H54 (cell line): ENCODE data around the gene NEUROD4.
"Not testable (repeated sequence)": the region's sequence is repeated elsewhere in the genome, so short reads cannot be mapped to it uniquely, and the experiment has no call there.

Source experiments
- DNase-seq: peaks from one replicate; pipeline ENCODE4 v3.0.0; 2011; ENCODE audit warnings: low spot score, mixed read lengths; ENCODE audit not compliant: insufficient read length
- FAIRE-seq: peaks from 3 replicates; lab custom pipeline; 2011; peaks lifted over from hg19 to GRCh38; lab: Jason Lieb, UNC
- POLR2A ChIP-seq: IDR thresholded peaks from 2 replicates; pipeline ENCODE4 v1.6.1; 2011; ENCODE audit warnings: low read depth, mild to moderate bottlenecking, low read length

Gene NEUROD4, protein sequence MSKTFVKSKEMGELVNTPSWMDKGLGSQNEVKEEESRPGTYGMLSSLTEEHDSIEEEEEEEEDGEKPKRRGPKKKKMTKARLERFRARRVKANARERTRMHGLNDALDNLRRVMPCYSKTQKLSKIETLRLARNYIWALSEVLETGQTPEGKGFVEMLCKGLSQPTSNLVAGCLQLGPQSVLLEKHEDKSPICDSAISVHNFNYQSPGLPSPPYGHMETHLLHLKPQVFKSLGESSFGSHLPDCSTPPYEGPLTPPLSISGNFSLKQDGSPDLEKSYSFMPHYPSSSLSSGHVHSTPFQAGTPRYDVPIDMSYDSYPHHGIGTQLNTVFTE

DNA sequence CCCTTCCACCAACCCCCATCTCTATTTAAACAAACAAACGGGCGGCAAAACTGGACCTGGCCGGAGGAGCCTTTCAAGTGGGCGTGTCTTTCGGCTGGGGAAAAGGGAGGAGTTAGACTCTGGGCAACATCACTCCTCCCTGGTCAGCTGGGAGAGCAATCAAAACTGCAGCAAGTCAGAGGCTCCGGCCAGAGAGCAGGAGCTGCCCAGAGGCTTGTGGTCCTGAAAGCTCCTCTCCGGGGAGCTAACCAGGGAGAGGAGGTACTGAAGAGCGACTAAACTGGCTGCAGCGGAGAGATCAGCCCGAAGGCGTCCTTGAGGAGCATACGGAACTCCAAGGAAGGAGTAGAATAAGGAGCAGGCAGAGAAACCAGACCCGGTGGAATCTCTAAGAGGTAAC lies at the start of gene NEUROD4:
NEUROD4 (plus strand) TSS at position 191 of the 400 bp plus-strand sequence. CDS start 6,466 bp downstream, outside the sequence.
- FAIRE-seq, result no peak
- no peak for DNase-seq
- no peak for TF ChIP-seq POLR2A

- FAIRE-seq (no peak), DNase-seq (no peak)
- TF ChIP-seq POLR2A, result no peak
Observed at GRCh38 chr12:54970741-54971140, 49.0 kb upstream of the NEUROD4 start.

DNA sequence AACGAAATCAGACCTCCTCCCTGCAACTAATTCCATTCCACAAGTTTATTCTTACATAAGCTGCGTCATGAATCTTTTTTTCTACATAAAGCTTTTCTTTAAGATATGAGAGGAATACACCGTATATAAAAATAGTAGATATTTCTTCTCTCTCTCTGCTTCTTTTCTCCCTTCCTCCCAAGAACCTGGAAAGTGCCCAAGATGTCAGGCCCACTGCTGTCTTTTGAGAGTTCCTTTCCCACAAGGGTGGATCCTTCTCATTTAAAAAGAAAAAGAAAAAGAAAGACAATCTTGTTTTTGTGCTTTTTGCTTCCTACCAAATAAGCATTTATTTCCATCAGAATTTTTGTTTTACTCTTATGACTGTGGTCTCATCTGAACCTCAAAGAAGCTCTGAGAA lies 46.2 kb upstream of the NEUROD4 start:
- DNase-seq (no peak), FAIRE-seq (no peak)
- no peak for TF ChIP-seq POLR2A

DNA sequence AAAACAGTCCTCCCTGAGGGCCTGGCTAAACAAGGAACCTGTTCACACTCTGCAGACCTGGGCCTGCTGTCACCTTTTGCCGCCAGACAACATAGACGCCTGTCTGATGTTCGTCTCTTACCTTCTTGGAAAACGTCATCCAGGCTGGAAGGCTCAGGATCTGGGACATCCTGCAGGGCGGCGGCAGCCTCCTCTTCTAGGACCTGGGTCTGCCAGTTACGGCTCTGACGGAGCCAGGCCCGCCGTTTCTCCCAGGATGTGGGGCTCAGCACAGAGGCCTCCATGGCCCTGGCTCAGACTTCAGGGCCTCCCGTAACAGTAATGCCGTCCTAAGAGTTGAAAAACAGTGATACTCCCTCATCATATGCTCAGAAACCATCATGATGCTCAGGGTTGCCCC lies 45.5 kb upstream of the NEUROD4 start:
- DNase-seq (no peak), FAIRE-seq (no peak)

DNA sequence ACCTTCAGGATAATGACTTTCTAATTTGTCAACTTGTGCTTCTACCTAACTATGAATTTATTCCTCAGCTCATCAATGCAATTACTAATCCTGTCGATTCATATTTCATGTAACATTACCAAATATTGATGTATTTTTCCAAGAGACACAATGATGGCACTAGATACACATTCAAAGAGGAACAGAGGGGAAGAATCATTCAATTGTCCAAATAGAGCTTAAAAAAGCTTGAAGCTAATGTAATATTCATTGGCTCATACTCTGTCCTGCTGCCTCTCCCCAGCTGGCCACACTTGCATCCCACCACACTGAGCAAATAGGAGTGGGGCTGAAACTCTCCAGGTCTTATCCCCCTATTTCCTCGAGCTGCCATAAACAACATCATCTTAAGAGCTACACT lies 44.5 kb upstream of the NEUROD4 start:
- no peak for TF ChIP-seq POLR2A
- FAIRE-seq, result no peak
- DNase-seq, result no peak

More for the DNA sequence above, 45.5 kb upstream of the NEUROD4 start:
- no peak for TF ChIP-seq POLR2A

DNA sequence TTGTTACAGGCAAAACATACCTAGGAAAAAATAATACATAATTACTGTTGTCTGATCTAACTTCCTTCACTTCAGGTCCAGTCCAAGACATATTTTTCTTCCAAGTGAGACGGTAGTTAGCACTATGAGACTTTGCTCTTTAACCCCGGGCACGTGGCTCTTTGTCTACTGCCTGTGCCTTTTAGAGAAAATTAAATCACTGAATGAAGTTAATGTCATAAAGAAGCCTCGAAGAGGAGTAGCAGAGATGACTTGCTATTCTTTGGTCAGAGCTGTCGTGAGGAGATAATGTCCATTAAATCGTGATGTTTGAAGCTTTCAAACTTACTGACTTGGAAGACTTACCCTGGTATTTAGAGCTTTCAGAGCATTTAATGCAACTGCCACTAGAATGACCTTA lies 43.9 kb upstream of the NEUROD4 start:
- DNase-seq (no peak), FAIRE-seq (no peak)
- TF ChIP-seq POLR2A, result no peak

GRCh38 chr12:54977155-54977554 lies 42.6 kb upstream of the NEUROD4 start:
- DNase-seq (peak; percentile 10), FAIRE-seq (peak; percentile 70)

GRCh38 chr12:54977857-54978256 lies 41.9 kb upstream of the NEUROD4 start:
- TF ChIP-seq POLR2A, result no peak
- no peak for DNase-seq
- FAIRE-seq, result no peak

More at GRCh38 chr12:54977155-54977554, 42.6 kb upstream of the NEUROD4 start:
- no peak for TF ChIP-seq POLR2A

GRCh38 chr12:54980341-54980740 lies 39.4 kb upstream of the NEUROD4 start:
- TF ChIP-seq POLR2A, result no peak
- no peak for FAIRE-seq

GRCh38 chr12:54981796-54982195 lies 38.0 kb upstream of the NEUROD4 start:
- DNase-seq (no peak), FAIRE-seq (no peak)
- TF ChIP-seq POLR2A, result no peak

More at GRCh38 chr12:54980341-54980740, 39.4 kb upstream of the NEUROD4 start:
- DNase-seq, result no peak

DNA sequence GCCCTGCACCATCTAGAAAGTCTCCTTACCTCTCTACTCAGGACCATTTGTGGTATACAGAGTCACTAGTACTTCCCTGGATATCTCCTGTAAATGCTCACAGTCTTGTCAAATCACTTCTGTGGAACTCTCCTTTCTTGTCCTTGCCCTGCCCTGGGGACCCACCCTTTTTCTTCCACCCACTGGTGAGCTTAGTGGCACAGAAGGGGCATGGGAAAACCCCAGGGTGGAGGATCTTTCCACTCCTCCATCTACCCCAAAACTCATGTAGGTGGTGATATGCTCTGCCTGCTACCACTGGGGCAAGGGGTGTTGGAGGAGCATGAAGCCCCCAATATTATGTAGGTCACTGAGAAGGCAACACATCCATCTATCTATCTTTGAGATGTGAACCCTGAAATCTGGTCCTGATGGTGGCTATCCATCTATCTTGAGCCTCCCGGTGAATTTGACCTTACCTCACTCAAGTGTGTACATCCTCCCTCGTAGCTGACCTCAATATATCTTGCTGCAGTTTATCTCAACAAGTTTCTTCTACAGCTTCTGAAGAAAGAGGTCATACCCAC lies 36.2 kb upstream of the NEUROD4 start:
- DNase-seq (no peak), FAIRE-seq (no peak)
- no peak for TF ChIP-seq POLR2A

DNA sequence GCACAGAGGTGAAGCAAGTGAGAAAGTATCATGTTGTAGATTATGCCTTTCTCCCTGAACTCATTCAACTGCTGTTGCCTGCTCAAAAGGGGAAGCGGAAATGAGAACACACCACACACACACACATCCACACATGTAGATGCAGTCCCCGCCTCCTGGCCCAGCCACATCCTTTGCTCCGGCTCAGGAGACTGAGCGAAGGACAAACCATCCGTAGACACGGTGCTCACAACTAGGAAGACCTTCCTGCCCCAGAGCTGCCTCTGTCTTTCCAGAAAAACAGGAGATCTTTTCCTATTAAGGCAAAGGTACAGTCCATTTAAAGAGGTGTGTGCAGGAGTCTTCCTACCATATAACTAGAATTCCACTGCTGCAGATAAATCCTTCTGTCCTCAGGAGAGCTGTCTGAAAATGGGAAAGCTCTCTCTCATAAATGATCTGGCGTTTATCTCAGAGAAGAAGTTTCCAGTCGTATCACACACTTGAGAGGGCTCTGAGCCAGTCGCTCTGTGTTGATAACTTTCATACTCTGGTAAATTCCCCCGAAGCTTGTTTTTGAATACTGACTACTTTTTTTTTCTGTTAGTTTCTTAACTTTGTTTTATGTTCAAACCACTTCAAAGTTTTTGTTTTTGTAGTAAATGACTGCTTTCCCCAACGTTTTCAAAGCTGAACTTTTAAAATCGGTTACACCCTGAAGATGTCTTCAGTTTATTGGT lies 35.0 kb upstream of the NEUROD4 start, which contains the start of gene TESPA1:
TESPA1 (minus strand) TSS at position 105 of the 719 bp plus-strand sequence. CDS start 10,200 bp downstream, outside the sequence.
- TF ChIP-seq POLR2A, result no peak
- FAIRE-seq (no peak), DNase-seq (no peak)

GRCh38 chr12:54986773-54987172 lies 33.0 kb upstream of the NEUROD4 start:
- not testable (repeated sequence) for DNase-seq, FAIRE-seq

DNA sequence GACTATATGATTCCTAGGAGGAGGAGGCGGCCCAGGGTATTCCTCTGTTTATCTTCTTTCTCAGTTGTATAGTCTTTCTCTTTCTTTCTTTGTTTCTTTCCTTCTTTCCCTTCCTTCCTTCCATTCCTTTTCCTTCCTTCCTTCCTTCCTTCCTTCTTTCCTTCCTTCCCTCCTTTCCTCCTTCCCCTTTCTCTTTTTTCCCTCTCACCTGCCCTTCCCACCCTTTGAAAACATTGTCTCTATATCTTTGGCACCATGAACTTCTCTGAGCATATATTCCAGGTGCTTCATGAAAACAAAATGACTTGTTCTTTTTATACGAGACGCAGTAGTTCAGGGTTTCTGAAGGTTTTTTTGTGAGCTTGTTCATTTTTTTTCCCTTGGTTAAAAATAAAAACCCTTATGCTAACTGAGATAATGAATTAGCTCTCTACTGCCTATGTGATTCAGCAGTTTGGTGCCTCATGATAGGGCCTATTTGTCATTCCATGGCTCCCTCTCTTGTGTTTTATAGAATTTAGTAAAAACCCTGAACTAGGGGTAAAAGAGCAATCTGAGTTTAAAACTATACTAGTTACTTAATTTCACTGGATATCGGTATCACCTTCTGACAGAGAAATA lies 32.1 kb upstream of the NEUROD4 start:
- no peak for TF ChIP-seq POLR2A
- DNase-seq (no peak), FAIRE-seq (no peak)
